Heart left ventricle (tissue), 16 donors: ENCODE data around the gene GAREM1. TPM values are rescaled to one million over a fixed set of nuclear protein-coding genes. Genes with fewer than 3 reads are reported as not detected.

ENCODE experiments used
- ATAC-seq, 4 donors: fragments of 200-7000 bp; cut with Tn5 transposase; one replicate each; pipeline ENCODE4 v1.9.1; 2020 to 2022; ENCODE audit warnings: moderate library complexity in 4 of 4, mild to moderate bottlenecking in 3 of 4, moderate number of reproducible peaks in 1 of 4
- DNase-seq, 5 donors: peaks; one replicate each; pipeline ENCODE4 v3.0.0-alpha.2; 2020
- H3K27ac ChIP-seq, 12 donors: fragments of 200-600 bp; sonication (generic) in 4 of 12; one replicate each; pipeline versions ENCODE4 v1.5.0 to v1.8.0; 2016 to 2022; ENCODE audit warnings: mild to moderate bottlenecking in 2 of 12
- H3K27me3 ChIP-seq, 9 donors: fragments of 200-600 bp; sonication (generic) in 2 of 9; one replicate each; pipeline versions ENCODE4 v1.5.1 to v1.8.0; 2016 to 2022; ENCODE audit warnings: mild to moderate bottlenecking in 3 of 9
- H3K36me3 ChIP-seq, 9 donors: fragments of 200-600 bp; sonication (generic) in 2 of 9; one replicate each; pipeline versions ENCODE4 v1.5.0 to v1.8.0; 2018 to 2022; ENCODE audit warnings: mild to moderate bottlenecking in 2 of 9
- H3K4me1 ChIP-seq, 12 donors: fragments of 200-600 bp; sonication (generic) in 4 of 12; one replicate each; pipeline versions ENCODE4 v1.5.0 to v1.8.0; 2016 to 2022; ENCODE audit warnings: mild to moderate bottlenecking in 3 of 12
- H3K4me3 ChIP-seq, 12 donors: fragments of 200-600 bp; sonication (generic) in 4 of 12; one replicate each; pipeline versions ENCODE4 v1.5.0 to v1.8.0; 2017 to 2022; ENCODE audit warnings: mild to moderate bottlenecking in 9 of 12, moderate library complexity in 4 of 12
- H3K9me3 ChIP-seq, 12 donors: fragments of 200-600 bp; sonication (generic) in 4 of 12; one replicate each; pipeline versions ENCODE4 v1.5.0 to v1.8.0; 2016 to 2022; ENCODE audit warnings: mild to moderate bottlenecking in 1 of 12
- CTCF ChIP-seq, 12 donors: fragments of 200-600 bp; sonication (generic) in 4 of 12; IDR thresholded peaks; one replicate each; pipeline versions ENCODE4 v1.5.0 to v1.8.0; 2018 to 2022; ENCODE audit warnings: antibody characterized with exemption in 12 of 12, mild to moderate bottlenecking in 5 of 12
- POLR2A ChIP-seq, 2 donors: fragments of 450-650 bp; IDR thresholded peaks; one replicate each; pipeline ENCODE4 v1.6.1; 2017; ENCODE audit warnings: antibody characterized with exemption in 2 of 2, mild to moderate bottlenecking in 2 of 2, moderate library complexity in 2 of 2
- WGBS, 4 donors: extraction: QIAGEN DNeasy Blood & Tissue Kit in 2 of 4; methylation state at CpG; one replicate each; pipeline versions ENCODE4 v1.1.5 to v1.1.7; 2013 to 2018; 5-methylcytosine and 5-hydroxymethylcytosine counted together
- intact Hi-C, 10 donors: fragments of 100-400 bp; cut with DNase I; formaldehyde crosslinking; loops; one replicate each; pipeline versions ENCODE4 v1.11.1 to v1.14.2; 2022
- long read RNA-seq, 3 donors: library from polyadenylated mRNA; unstranded; transcript quantifications; one replicate each; pipeline ENCODE4 v2.0.0, GENCODE V29; 2020 to 2021
- polyA plus RNA-seq, 2 donors: library from polyadenylated mRNA; stranded (reverse); fragments of 200-250 nt; gene quantifications; one replicate each; pipeline ENCODE4 v1.2.3, GENCODE V29; 2013
- total RNA-seq, 9 donors: library from RNA; depleted of rRNA in 2 of 9; stranded (reverse); fragments of >200 nt in 2 of 9; fragmentation: NEBNext Ultra II Directional in 3 of 9; extraction: Animal tissue kit (Norgen Biotek cat#: 25700) in 3 of 9; gene quantifications; one replicate each; pipeline versions ENCODE4 v1.1.0 to v1.2.4, GENCODE V29; 2016 to 2023
- donor health status: ischemic (EF 13 %, LVEDD 7.1; RV severe dilation, severe dysfunction).
- donor health status: healthy with polysubstance abuse.
- donor health status: DM: no; HTN: yes; CAD: no.
- donor health status: DM: no; HTN: no; CAD: no.
- donor health status: ischemic (EF 25% LVEDD 6.9; RV normal size, moderate dysfunction).
- donor health status: ischemic (EF 25% LVEDD 5.7; RV mildly dilated, moderate dysfunction).
- donor health status: healthy.
- donor health status: DM: yes; HTN: yes; CAD: no.
- donor health status: ischemic (EF 35%, LVEDD 5.7; RV mildly dilated, moderate dysfunction).
- donor health status: nonischemic (EF 11% LVEDD 7.7; RV severe dilation, severe dysfunction).
- donor health status: DM: yes; HTN: yes; CAD: no.
- donor health status: PGD.
- donor health status: ischemic (EF 29% LVEDD 5.4; RV normal size, mild dysfunction).
- donor health status: nonischemic (EF 23%, LVEDD 6.1; RV moderate dilation, normal function).

The GAREM1 gene
- 10 to 100 TPM in 8 of 9 donors, 1 to 10 TPM in 1; 8.8 to 28.8 (median 13.4) TPM for total RNA-seq
- 10 to 100 TPM in 1 of 2 donors, 1 to 10 TPM in 1; 1.8 to 13.0 TPM for polyA plus RNA-seq
- long read RNA-seq, donor 1, full-length matches to known transcripts = 7 of 15 reads
- long read RNA-seq, donor 1, partial matches to known transcripts = 7 of 15 reads
- long read RNA-seq, donor 1, other reads (novel, unspliced or antisense) = 1 of 15 reads
- long read RNA-seq, donor 2, full-length matches to known transcripts = 1 of 18 reads
- long read RNA-seq, donor 2, partial matches to known transcripts = 4 of 18 reads
- long read RNA-seq, donor 2, other reads (novel, unspliced or antisense) = 13 of 18 reads
- long read RNA-seq, donor 3, full-length matches to known transcripts = 7 of 14 reads
- long read RNA-seq, donor 3, partial matches to known transcripts = 3 of 14 reads
- long read RNA-seq, donor 3, other reads (novel, unspliced or antisense) = 4 of 14 reads

DNA sequence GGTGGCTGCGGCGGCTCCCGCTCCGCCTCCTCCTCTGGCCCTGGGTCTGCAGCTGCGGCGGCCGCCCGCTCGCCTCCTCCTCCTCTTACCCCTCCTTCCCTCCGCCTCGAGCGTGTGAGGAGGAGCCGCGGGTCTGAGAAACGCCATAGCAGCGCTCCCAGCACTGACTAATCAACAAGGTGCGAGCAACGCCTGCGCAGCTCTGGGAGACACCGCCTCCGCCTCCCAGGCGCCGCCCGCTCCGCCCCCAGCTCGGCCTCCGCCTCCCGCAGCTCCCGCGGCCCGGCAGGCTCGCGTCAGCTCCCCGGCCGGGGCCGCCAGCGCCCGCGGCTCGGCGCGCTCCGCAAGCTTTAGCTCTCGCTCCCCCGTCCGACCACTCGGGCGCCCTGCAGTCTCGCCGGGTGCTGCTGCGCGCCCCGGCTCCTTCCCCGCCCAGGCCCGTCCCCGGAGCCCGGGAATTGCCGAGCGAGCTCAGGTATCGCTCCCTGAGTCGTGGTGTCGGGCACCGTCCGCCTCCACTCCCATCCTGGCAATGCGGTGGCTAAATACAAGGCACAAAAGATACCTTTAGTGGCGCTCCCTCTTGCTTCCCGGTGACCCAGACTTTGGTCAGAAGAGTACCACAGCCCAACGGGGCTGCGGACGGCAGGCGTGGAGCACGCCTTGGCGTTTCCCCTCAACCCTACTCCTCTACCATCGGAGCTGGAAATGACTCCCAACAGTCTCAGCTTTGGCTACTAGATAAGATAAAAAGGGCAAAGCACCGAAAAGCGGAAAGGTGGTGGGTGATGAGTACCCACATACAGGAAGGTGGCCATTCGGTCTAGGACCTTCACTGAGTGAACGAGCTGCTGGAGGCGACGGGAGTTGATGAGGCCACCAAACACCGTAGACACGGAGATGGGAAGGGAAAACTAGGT, at the start of gene GAREM1:
Gene GAREM1, minus strand, starts transcription at position 169 of the 920 bp plus-strand sequence. CDS start 454 bp downstream, outside the sequence.
- intact Hi-C loops = loop anchor here (1.0 to 10.0 kb wide), 13 partner anchors 76 to 316 kb away; no protein-coding TSS in a partner anchor
- H3K36me3 ChIP-seq = no peaks in the 10 kb centered on the region
- H3K27ac ChIP-seq = peak within 1 kb of the TSS; percentile 56 to 88 (median 82)
- ATAC-seq (peak; percentile 96 to 98 (median 98)), DNase-seq (peak; percentile 93 to 97 (median 96))
- H3K4me3 ChIP-seq = peak within 1 kb of the TSS; percentile 49 to 98 (median 77)
- TF ChIP-seq POLR2A (IDR thresholded peaks at IDR 0.05) (peak; percentile 46 to 96), CTCF (IDR thresholded peaks at IDR 0.05) (peak; percentile 35 to 94 (median 74))
- no peaks in the 10 kb centered on the region for H3K9me3 ChIP-seq
- WGBS, 4 donors = 1 to 2% (median 1%) methylated on average over 49 to 82 of the region's 82 CpGs
- peaks cover 0 to 42% (median 0%) of the 10 kb centered on the region in 9 donors for H3K27me3 ChIP-seq
- H3K4me1 ChIP-seq = peaks cover 0 to 42% (median 17%) of the 10 kb centered on the region in 12 donors

GRCh38 chr18:32511147-32511546, 40.5 kb upstream of the GAREM1 start:
- no peak for TF ChIP-seq POLR2A (IDR thresholded peaks at IDR 0.05)
- TF ChIP-seq CTCF (IDR thresholded peaks at IDR 0.05) = no peak
- no peaks in the 10 kb centered on the region for H3K27me3 ChIP-seq
- WGBS, 4 donors = 88 to 93% (median 91%) methylated on average over 7 of the region's 7 CpGs
- no peak overlapping the region for H3K4me3 ChIP-seq
- no peak overlapping the region for H3K27ac ChIP-seq
- no peaks in the 10 kb centered on the region for H3K4me1 ChIP-seq
- no peaks in the 10 kb centered on the region for H3K9me3 ChIP-seq
- DNase-seq (no peak), ATAC-seq (no peak)
- intact Hi-C loops = no loop called here
- no peaks in the 10 kb centered on the region for H3K36me3 ChIP-seq

- 54 to 57% (median 55%) methylated on average over 3 of the region's 3 CpGs for WGBS, 4 donors
- Histone ChIP-seq H3K27me3 (no peaks in the 10 kb centered on the region), H3K27ac (no peak overlapping the region), H3K36me3 (no peaks in the 10 kb centered on the region), H3K4me3 (no peak overlapping the region), H3K9me3 (no peaks in the 10 kb centered on the region), H3K4me1 (no peaks in the 10 kb centered on the region)
- no peak for DNase-seq
- no peak for ATAC-seq
- intact Hi-C loops = no loop called here
- TF ChIP-seq CTCF (IDR thresholded peaks at IDR 0.05) (no peak), POLR2A (IDR thresholded peaks at IDR 0.05) (no peak)
Measured at GRCh38 chr18:32509111-32509510, 38.4 kb upstream of the GAREM1 start.
